ENCODE measurements around the gene FAM181A.

- TF ChIP-seq EZH2 (IDR thresholded peaks at IDR 0.05; ENCODE audit: low read length, unreplicated experiment) = no peak
- no peak for TF ChIP-seq CTCF (conservative IDR thresholded peaks at IDR 0.05; ENCODE audit: low read depth, low read length)
- TF ChIP-seq EZH2phosphoT487 (IDR thresholded peaks at IDR 0.05; ENCODE audit: borderline replicate concordance, low read length) = no peak
Observed at GRCh38 chr14:93965287-93965821, 38.2 kb downstream of the FAM181A start.
